Astrocyte (in vitro differentiated cells and primary cell): Measurements from ENCODE around the gene MEFV. TPM values are rescaled to one million over a fixed set of nuclear protein-coding genes. Genes with fewer than 3 reads are reported as not detected.

ENCODE experiments used
- DNase-seq: peaks from one replicate; pipeline ENCODE4 v3.0.0-alpha.2; 2010; ENCODE audit warnings: low read depth
- FAIRE-seq: peaks from 2 replicates; lab custom pipeline; 2011; peaks lifted over from hg19 to GRCh38; lab: Jason Lieb, UNC
- H2AFZ ChIP-seq: 2 replicates; pipeline ENCODE4 v1.6.0; 2012; ENCODE audit warnings: low read depth, low read length, inconsistent platforms
- H3K27ac ChIP-seq: 2 replicates; pipeline ENCODE4 v1.5.1; 2011; ENCODE audit warnings: low read depth, low read length, inconsistent platforms
- H3K27me3 ChIP-seq: 2 replicates; pipeline ENCODE4 v1.6.0; 2011; ENCODE audit warnings: low read length, inconsistent platforms; ENCODE audit not compliant: insufficient read depth
- H3K36me3 ChIP-seq: 2 replicates; pipeline ENCODE4 v1.5.1; 2011; ENCODE audit warnings: low read length, inconsistent platforms; ENCODE audit not compliant: insufficient read depth
- H3K4me1 ChIP-seq: 2 replicates; pipeline ENCODE4 v1.5.1; 2011; ENCODE audit warnings: low read length, inconsistent platforms; ENCODE audit not compliant: insufficient read depth
- H3K4me2 ChIP-seq: 2 replicates; pipeline ENCODE4 v1.6.0; 2012; ENCODE audit warnings: low read length, inconsistent platforms
- H3K4me3 ChIP-seq: 2 replicates; pipeline ENCODE4 v1.5.1; 2011; ENCODE audit warnings: low read depth, mild to moderate bottlenecking, low read length, inconsistent platforms; ENCODE audit not compliant: insufficient read depth
- H3K79me2 ChIP-seq: 2 replicates; pipeline ENCODE4 v1.6.0; 2012; ENCODE audit warnings: mild to moderate bottlenecking, low read length, inconsistent platforms; ENCODE audit not compliant: insufficient read depth
- H3K9ac ChIP-seq: 2 replicates; pipeline ENCODE4 v1.6.0; 2012; ENCODE audit warnings: mild to moderate bottlenecking, low read length, inconsistent platforms
- H3K9me3 ChIP-seq: 2 replicates; pipeline ENCODE4 v1.5.1; 2012; ENCODE audit warnings: low read depth, mild to moderate bottlenecking, low read length, inconsistent platforms; ENCODE audit not compliant: insufficient read depth
- H4K20me1 ChIP-seq: 2 replicates; pipeline ENCODE4 v1.6.0; 2012; ENCODE audit warnings: low read length, inconsistent platforms; ENCODE audit not compliant: insufficient read depth
- H3K27ac Mint-ChIP-seq: one replicate; pipeline ENCODE4 v1.8.0; 2021; ENCODE audit warnings: mild to moderate bottlenecking, mixed read lengths; ENCODE audit not compliant: unreplicated experiment
- H3K27me3 Mint-ChIP-seq: one replicate; pipeline ENCODE4 v1.8.0; 2021; ENCODE audit warnings: low read depth, mixed read lengths; ENCODE audit not compliant: unreplicated experiment
- H3K36me3 Mint-ChIP-seq: one replicate; pipeline ENCODE4 v1.8.0; 2021; ENCODE audit warnings: low read depth, mixed read lengths; ENCODE audit not compliant: unreplicated experiment
- H3K4me1 Mint-ChIP-seq: one replicate; pipeline ENCODE4 v1.8.0; 2021; ENCODE audit warnings: low read depth, mixed read lengths; ENCODE audit not compliant: unreplicated experiment
- H3K4me3 Mint-ChIP-seq: one replicate; pipeline ENCODE4 v1.8.0; 2021; ENCODE audit warnings: mild to moderate bottlenecking, moderate library complexity, mixed read lengths; ENCODE audit not compliant: unreplicated experiment
- H3K9me3 Mint-ChIP-seq: one replicate; pipeline ENCODE4 v1.8.0; 2021; ENCODE audit warnings: mild to moderate bottlenecking, mixed read lengths; ENCODE audit not compliant: unreplicated experiment
- EZH2 ChIP-seq: IDR thresholded peaks from 2 replicates; pipeline ENCODE4 v1.6.1; 2012; ENCODE audit warnings: mild to moderate bottlenecking, low read length, inconsistent platforms; ENCODE audit not compliant: insufficient read depth
- total RNA-seq: library from RNA; stranded (reverse); gene quantifications from 2 replicates; pipeline ENCODE4 v1.2.1, GENCODE V29; 2021
- TF ChIP-seq, protein P1 (sequence below): IDR thresholded peaks from 2 replicates; pipeline ENCODE4 v1.5.1; 2011; ENCODE audit warnings: low read depth, mild to moderate bottlenecking, inconsistent platforms, low read length, moderate library complexity; ENCODE audit not compliant: insufficient read depth

The MEFV gene
- total RNA-seq, 1 donor from 2014 or later: not detected

DNA sequence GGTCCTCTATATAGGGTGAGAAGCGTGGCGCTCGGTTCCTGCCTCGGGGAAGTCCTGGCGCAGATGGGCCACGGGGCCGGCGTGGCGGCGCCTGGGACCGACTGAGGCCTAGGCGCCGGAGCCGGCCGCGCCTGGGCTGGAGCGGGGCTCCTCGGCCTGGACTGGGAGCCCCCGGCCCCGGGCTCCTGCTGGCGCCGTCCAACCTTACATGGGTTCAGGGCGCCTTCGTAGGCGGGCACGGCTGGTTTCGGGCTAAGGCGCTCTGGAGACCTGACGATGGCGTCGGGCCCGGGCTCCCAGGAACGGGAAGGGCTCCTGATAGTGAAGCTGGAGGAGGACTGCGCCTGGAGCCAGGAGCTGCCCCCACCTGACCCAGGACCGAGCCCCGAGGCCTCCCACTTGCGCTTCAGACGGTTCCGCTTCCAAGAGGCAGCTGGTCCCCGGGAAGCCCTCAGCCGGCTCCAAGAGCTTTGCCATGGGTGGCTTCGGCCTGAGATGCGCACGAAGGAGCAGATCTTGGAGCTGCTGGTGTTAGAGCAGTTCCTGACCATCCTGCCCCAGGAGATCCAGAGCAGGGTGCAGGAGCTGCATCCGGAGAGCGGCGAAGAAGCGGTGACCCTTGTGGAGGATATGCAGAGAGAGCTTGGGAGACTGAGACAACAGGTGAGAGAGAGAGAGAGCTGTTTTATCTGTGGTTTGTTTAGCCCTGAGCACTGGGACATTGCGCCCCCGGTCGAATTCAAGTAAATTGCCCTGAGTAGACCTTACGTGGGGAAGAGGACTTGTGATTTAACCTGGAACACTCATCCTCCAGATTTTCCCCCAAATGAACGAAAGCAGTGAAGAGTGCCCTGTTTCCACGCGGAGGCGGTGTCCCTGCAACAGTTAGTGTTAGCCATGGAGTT, 27.4 kb upstream of the MEFV start:
- Histone ChIP-seq H3K27me3 (no peaks in the 10 kb centered on the region), H3K9ac (peak overlapping the region; percentile 97), H3K27ac (peak overlapping the region; percentile 100), H3K4me1 (peaks cover 20% of the 10 kb centered on the region), H3K4me3 (peak overlapping the region; percentile 86), H3K36me3 (peaks cover 15% of the 10 kb centered on the region), H2AFZ (peak overlapping the region; percentile 67), H4K20me1 (peaks cover 21% of the 10 kb centered on the region), H3K79me2 (peaks cover 50% of the 10 kb centered on the region), H3K4me2 (peak overlapping the region; percentile 91), H3K9me3 (peaks cover 4% of the 10 kb centered on the region)
- no peak for TF ChIP-seq EZH2
- TF ChIP-seq, protein P1, sequence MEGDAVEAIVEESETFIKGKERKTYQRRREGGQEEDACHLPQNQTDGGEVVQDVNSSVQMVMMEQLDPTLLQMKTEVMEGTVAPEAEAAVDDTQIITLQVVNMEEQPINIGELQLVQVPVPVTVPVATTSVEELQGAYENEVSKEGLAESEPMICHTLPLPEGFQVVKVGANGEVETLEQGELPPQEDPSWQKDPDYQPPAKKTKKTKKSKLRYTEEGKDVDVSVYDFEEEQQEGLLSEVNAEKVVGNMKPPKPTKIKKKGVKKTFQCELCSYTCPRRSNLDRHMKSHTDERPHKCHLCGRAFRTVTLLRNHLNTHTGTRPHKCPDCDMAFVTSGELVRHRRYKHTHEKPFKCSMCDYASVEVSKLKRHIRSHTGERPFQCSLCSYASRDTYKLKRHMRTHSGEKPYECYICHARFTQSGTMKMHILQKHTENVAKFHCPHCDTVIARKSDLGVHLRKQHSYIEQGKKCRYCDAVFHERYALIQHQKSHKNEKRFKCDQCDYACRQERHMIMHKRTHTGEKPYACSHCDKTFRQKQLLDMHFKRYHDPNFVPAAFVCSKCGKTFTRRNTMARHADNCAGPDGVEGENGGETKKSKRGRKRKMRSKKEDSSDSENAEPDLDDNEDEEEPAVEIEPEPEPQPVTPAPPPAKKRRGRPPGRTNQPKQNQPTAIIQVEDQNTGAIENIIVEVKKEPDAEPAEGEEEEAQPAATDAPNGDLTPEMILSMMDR: no peak
- peaks cover 25% of the 10 kb centered on the region for H3K36me3 Mint-ChIP-seq
- H3K9me3 Mint-ChIP-seq: peaks cover 11% of the 10 kb centered on the region
- peak overlapping the region; percentile 100 for H3K4me3 Mint-ChIP-seq
- DNase-seq (no peak), FAIRE-seq (no peak)
- H3K27ac Mint-ChIP-seq: peak overlapping the region; percentile 98
- no peaks in the 10 kb centered on the region for H3K27me3 Mint-ChIP-seq
- H3K4me1 Mint-ChIP-seq: peaks cover 16% of the 10 kb centered on the region

DNA sequence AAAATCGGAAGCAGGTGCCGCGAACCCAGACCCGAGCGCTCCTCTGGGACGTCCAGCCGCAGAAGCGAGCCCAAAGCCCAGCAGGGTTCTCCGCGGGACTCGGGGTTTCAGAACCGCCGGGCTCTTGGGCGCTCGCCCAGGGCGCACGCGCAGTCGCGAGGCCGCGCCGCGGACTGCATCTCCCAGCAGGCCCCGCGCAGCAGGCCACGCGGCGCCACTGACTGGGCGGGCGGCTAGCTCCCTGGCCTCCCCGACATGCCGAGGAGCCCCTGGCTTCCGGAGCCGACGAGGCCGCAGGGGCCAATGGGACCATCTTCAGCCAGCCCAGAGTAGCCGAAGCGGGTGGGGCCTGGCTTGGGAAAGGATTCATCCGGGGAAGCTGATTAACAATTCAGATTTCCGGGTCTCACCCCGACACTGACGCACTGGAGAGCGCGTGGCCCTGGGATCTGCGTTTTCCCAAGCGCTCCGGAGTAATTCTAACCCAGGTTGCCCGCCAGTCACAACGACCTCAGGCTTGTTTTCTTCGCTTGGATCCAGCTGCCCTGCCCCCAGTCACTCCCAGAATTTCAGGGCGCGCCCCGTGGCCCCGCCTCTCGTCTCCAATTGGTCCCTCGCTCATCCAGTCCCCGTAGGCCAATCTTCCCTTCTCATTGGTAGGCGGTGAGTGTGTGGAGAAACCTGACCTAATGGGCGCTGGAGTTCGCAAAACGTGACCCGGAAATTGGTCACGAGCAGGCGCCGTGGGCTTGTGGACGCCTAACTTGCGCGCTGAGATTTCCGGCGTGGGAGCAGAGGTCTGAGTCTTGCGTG, 26.5 kb upstream of the MEFV start, which contains the start of gene ZNF263:
TSS of gene ZNF263 (plus strand) at position 762 of the 813 bp plus-strand sequence. CDS start 328 bp downstream, outside the sequence.
- Histone ChIP-seq H3K9me3 (no peaks in the 10 kb centered on the region), H3K79me2 (peaks cover 44% of the 10 kb centered on the region), H3K9ac (peak within 1 kb of the TSS; percentile 97), H3K4me2 (peak within 1 kb of the TSS; percentile 91), H3K4me3 (peak within 1 kb of the TSS; percentile 86), H3K36me3 (peaks cover 11% of the 10 kb centered on the region), H4K20me1 (peaks cover 21% of the 10 kb centered on the region), H2AFZ (peak within 1 kb of the TSS; percentile 93), H3K27ac (peak within 1 kb of the TSS; percentile 100), H3K27me3 (no peaks in the 10 kb centered on the region), H3K4me1 (peaks cover 20% of the 10 kb centered on the region)
- peak; percentile 96 for DNase-seq
- Mint-ChIP-seq H3K36me3 (peaks cover 19% of the 10 kb centered on the region), H3K27ac (peak within 1 kb of the TSS; percentile 98), H3K27me3 (peaks cover 3% of the 10 kb centered on the region), H3K4me1 (peaks cover 16% of the 10 kb centered on the region), H3K9me3 (peaks cover 7% of the 10 kb centered on the region), H3K4me3 (peak within 1 kb of the TSS; percentile 100)
- TF ChIP-seq, protein P1: no peak
- no peak for TF ChIP-seq EZH2
- FAIRE-seq: peak; percentile 13
